KMS-11 (cell line): ENCODE measurements around the gene RNF125.

Experiments
- H2AFZ ChIP-seq: fragments of 200-600 bp; sonication (generic); 2 replicates; pipeline ENCODE4 v1.6.1; 2016; ENCODE audit warnings: antibody characterized with exemption, mixed run types, low read depth
- H3K27ac ChIP-seq: fragments of 200-600 bp; sonication (generic); 2 replicates; pipeline ENCODE4 v1.6.1; 2016; ENCODE audit warnings: mild to moderate bottlenecking, mixed run types
- H3K27me3 ChIP-seq: fragments of 200-600 bp; sonication (generic); 2 replicates; pipeline ENCODE4 v1.6.1; 2017; ENCODE audit warnings: mild to moderate bottlenecking, low read depth, mixed run types, moderate library complexity; ENCODE audit not compliant: insufficient read depth
- H3K36me3 ChIP-seq: fragments of 200-600 bp; sonication (generic); 2 replicates; pipeline ENCODE4 v1.6.1; 2017; ENCODE audit warnings: mild to moderate bottlenecking, mixed run types; ENCODE audit not compliant: insufficient read depth
- H3K4me1 ChIP-seq: fragments of 200-600 bp; sonication (generic); 2 replicates; pipeline ENCODE4 v1.6.1; 2016; ENCODE audit warnings: mild to moderate bottlenecking, low read depth, mixed run types; ENCODE audit not compliant: poor library complexity, severe bottlenecking
- H3K4me2 ChIP-seq: fragments of 200-600 bp; sonication (generic); 2 replicates; pipeline ENCODE4 v1.7.0; 2016; ENCODE audit warnings: mild to moderate bottlenecking, mixed run types
- H3K4me3 ChIP-seq: fragments of 200-600 bp; sonication (generic); IDR thresholded peaks from 2 replicates; pipeline ENCODE4 v1.6.1; 2017; ENCODE audit warnings: low read depth, low read length, mixed read lengths; ENCODE audit not compliant: insufficient read depth
- H3K79me2 ChIP-seq: fragments of 200-600 bp; sonication (generic); 2 replicates; pipeline ENCODE4 v1.6.1; 2016; ENCODE audit warnings: low read depth, mixed run types; ENCODE audit not compliant: insufficient read depth
- H3K9ac ChIP-seq: fragments of 200-600 bp; sonication (generic); 2 replicates; pipeline ENCODE4 v1.6.1; 2016; ENCODE audit warnings: mild to moderate bottlenecking, mixed run types
- H4K20me1 ChIP-seq: fragments of 200-600 bp; sonication (generic); 2 replicates; pipeline ENCODE4 v1.6.1; 2016; ENCODE audit warnings: mild to moderate bottlenecking, mixed run types; ENCODE audit not compliant: insufficient read depth
- TF ChIP-seq, protein P1 (sequence below): fragments of 200-600 bp; sonication (generic); conservative IDR thresholded peaks from 2 replicates; pipeline ENCODE4 v1.6.1; 2017; ENCODE audit warnings: low read depth, mild to moderate bottlenecking, antibody characterized with exemption, low read length, moderate library complexity, mixed read lengths

Gene RNF125

GRCh38 chr18:32074206-32074605, 55.6 kb downstream of the RNF125 start:
- Histone ChIP-seq H3K9ac (no peak overlapping the region), H3K4me1 (no peaks in the 10 kb centered on the region), H3K27me3 (no peaks in the 10 kb centered on the region), H3K79me2 (no peaks in the 10 kb centered on the region), H4K20me1 (no peaks in the 10 kb centered on the region), H2AFZ (no peak overlapping the region), H3K4me3 (no peak overlapping the region), H3K27ac (no peak overlapping the region), H3K4me2 (no peak overlapping the region), H3K36me3 (no peaks in the 10 kb centered on the region)
- TF ChIP-seq, protein P1, sequence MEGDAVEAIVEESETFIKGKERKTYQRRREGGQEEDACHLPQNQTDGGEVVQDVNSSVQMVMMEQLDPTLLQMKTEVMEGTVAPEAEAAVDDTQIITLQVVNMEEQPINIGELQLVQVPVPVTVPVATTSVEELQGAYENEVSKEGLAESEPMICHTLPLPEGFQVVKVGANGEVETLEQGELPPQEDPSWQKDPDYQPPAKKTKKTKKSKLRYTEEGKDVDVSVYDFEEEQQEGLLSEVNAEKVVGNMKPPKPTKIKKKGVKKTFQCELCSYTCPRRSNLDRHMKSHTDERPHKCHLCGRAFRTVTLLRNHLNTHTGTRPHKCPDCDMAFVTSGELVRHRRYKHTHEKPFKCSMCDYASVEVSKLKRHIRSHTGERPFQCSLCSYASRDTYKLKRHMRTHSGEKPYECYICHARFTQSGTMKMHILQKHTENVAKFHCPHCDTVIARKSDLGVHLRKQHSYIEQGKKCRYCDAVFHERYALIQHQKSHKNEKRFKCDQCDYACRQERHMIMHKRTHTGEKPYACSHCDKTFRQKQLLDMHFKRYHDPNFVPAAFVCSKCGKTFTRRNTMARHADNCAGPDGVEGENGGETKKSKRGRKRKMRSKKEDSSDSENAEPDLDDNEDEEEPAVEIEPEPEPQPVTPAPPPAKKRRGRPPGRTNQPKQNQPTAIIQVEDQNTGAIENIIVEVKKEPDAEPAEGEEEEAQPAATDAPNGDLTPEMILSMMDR: no peak

DNA sequence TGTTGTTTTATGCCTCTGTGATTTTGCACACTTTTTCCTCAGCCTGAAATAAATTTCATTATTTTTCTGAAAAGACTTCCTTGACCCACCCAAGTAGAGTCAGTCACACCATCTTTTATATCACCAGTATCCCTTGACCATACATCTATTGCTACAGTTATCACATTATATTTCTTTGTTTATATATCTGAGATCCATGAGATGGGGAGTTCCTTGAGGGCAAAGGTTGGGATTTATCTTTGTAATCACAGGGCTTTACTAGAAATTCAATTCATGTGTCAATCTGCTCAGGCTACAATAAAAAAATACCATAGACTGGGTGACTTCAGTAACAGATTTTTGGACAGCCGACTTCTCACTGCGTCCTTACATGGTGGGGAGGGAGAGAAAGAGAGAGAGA, 60.2 kb downstream of the RNF125 start:
- Histone ChIP-seq H3K27me3 (no peaks in the 10 kb centered on the region; the same call in 1 of the 2 replicates), H3K4me3 (no peak overlapping the region), H3K27ac (no peak overlapping the region), H3K36me3 (no peaks in the 10 kb centered on the region), H3K4me2 (no peak overlapping the region), H3K4me1 (peaks cover under 1% of the 10 kb centered on the region), H3K79me2 (no peaks in the 10 kb centered on the region), H2AFZ (no peak overlapping the region), H3K9ac (no peak overlapping the region), H4K20me1 (no peaks in the 10 kb centered on the region)
- TF ChIP-seq, protein P1: no peak

GRCh38 chr18:32081881-32082280, 63.3 kb downstream of the RNF125 start:
- H3K9ac ChIP-seq: no peak overlapping the region
- no peak overlapping the region for H3K4me2 ChIP-seq
- no peak overlapping the region for H3K4me3 ChIP-seq
- H3K27ac ChIP-seq: no peak overlapping the region
- TF ChIP-seq, protein P1: no peak
- H4K20me1 ChIP-seq: no peaks in the 10 kb centered on the region
- peaks cover 30% of the 10 kb centered on the region for H3K4me1 ChIP-seq
- peaks cover 12% of the 10 kb centered on the region; the same call in 1 of the 2 replicates for H3K27me3 ChIP-seq
- no peaks in the 10 kb centered on the region for H3K79me2 ChIP-seq
- H2AFZ ChIP-seq: no peak overlapping the region
- no peaks in the 10 kb centered on the region for H3K36me3 ChIP-seq

- Histone ChIP-seq H3K4me3 (no peak overlapping the region), H3K4me2 (no peak overlapping the region; the same call in 1 of the 2 replicates), H3K79me2 (no peaks in the 10 kb centered on the region), H3K9ac (no peak overlapping the region), H4K20me1 (no peaks in the 10 kb centered on the region), H3K36me3 (no peaks in the 10 kb centered on the region), H3K27ac (no peak overlapping the region), H3K4me1 (peaks cover 35% of the 10 kb centered on the region), H3K27me3 (peaks cover 13% of the 10 kb centered on the region; the same call in 1 of the 2 replicates), H2AFZ (no peak overlapping the region)
- TF ChIP-seq, protein P1: no peak
These were observed 65.2 kb downstream of the RNF125 start for GRCh38 chr18:32083781-32084180.
